Epithelial cell of esophagus (primary cell): ENCODE results near the gene ERAL1.
"Not testable (repeated sequence)": the region's sequence is repeated elsewhere in the genome, so short reads cannot be mapped to it uniquely, and the experiment has no call there.

Source experiments
- DNase-seq: peaks from one replicate; pipeline ENCODE4 v3.0.0; 2010; ENCODE audit warnings: low read depth
- H3K4me3 ChIP-seq: 2 replicates; pipeline ENCODE4 v1.5.1; 2011; ENCODE audit warnings: mild to moderate bottlenecking, low read length, control low read depth
- TF ChIP-seq, protein P1 (sequence below): IDR thresholded peaks from 2 replicates; pipeline ENCODE4 v1.5.1; 2011; ENCODE audit warnings: low read depth, mild to moderate bottlenecking, low read length, control low read depth, inconsistent platforms; ENCODE audit not compliant: insufficient read depth; ENCODE audit errors: missing control alignments

Gene ERAL1

DNA sequence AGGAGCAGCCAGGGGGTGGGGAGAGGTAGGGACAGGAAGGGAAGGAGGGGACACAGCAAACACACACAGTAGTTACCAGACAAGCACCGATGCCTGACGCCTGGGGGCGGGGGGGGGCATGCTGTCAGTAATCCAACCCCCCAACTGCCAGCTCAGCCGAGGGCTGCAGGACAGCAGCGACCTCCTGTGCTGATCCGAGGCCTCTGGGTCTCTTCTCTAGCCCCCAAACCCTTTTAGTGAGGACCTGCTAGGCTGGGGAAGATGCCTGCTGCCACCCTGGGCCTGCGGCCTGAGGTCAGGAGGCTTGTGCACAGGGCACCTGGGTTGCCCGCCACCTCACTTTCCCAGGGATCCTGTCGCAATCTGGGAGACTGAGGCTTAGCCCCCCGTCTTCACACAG lies 31.1 kb downstream of the ERAL1 start:
- TF ChIP-seq, protein P1, sequence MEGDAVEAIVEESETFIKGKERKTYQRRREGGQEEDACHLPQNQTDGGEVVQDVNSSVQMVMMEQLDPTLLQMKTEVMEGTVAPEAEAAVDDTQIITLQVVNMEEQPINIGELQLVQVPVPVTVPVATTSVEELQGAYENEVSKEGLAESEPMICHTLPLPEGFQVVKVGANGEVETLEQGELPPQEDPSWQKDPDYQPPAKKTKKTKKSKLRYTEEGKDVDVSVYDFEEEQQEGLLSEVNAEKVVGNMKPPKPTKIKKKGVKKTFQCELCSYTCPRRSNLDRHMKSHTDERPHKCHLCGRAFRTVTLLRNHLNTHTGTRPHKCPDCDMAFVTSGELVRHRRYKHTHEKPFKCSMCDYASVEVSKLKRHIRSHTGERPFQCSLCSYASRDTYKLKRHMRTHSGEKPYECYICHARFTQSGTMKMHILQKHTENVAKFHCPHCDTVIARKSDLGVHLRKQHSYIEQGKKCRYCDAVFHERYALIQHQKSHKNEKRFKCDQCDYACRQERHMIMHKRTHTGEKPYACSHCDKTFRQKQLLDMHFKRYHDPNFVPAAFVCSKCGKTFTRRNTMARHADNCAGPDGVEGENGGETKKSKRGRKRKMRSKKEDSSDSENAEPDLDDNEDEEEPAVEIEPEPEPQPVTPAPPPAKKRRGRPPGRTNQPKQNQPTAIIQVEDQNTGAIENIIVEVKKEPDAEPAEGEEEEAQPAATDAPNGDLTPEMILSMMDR: no peak
- no peak overlapping the region for H3K4me3 ChIP-seq
- DNase-seq: no peak

DNA sequence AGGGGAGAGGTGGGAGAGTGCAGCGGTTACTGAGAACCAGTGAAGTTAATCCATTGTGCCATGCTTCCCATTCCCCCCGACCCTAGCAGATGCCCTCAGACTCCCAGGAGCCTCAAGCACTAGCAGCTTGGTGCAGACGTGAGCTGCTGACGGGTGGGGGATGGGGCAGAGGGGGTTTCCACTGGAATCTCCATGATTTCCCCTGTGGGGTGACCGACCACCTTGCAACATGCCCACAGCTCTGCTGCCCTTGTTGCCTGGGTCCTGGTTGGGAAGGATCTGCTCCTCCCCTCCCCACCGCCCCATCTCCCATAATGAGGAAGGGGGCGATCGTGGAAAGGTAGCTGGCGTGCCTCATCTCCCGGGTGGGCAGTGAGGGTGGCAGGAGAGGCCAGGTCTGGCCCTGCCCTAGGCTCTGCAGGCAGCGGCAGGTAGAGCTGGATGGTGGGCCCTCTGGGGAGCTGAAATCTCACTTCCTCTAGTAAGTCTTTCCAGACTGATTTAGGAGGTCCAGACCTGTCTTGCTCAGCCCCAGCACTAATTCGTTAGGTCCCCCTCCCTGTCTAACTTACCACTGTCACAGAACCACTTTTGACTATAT lies 33.2 kb downstream of the ERAL1 start:
- no peak for DNase-seq
- no peak overlapping the region for H3K4me3 ChIP-seq
- TF ChIP-seq, protein P1: no peak

DNA sequence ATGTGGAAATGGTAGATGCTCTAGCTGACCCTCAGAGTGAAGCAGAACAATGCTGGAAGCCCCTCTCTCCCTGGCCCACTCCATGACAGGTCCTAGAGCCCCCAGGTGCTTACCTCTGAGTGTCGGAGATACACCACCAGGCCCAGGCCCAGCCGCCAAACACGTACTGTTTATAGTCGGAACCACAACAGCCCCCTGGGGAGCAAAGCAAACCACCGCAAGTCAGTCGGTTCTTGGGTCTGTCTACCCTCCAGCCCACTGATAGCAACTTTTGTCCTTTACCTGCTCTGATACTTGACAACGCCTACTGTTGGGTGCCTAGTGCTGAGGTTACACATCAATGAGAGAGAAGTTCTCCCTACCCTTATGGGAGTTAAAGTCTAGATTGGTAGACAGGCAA lies 34.0 kb downstream of the ERAL1 start:
- TF ChIP-seq, protein P1: no peak
- no peak for DNase-seq
- no peak overlapping the region for H3K4me3 ChIP-seq

DNA sequence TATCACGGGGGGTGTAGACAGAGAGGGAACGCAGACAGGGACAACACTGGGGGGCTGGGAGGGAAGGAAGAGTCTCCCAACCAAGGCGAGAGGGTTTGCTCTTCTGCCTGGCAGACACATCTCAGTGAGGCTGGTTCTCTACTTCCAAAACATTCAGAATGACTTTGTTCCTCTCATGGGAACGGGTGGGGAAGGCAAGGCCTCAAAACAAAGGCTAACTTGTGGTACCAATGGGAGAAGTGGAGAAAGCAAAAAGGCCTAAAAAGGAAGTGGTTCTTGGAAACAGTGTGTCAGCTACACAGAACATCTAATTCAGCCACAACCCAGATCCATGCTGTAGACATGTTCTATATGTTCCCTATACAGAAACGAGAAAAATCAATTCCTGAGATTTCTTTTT lies 35.2 kb downstream of the ERAL1 start:
- DNase-seq: no peak
- H3K4me3 ChIP-seq: no peak overlapping the region

DNA sequence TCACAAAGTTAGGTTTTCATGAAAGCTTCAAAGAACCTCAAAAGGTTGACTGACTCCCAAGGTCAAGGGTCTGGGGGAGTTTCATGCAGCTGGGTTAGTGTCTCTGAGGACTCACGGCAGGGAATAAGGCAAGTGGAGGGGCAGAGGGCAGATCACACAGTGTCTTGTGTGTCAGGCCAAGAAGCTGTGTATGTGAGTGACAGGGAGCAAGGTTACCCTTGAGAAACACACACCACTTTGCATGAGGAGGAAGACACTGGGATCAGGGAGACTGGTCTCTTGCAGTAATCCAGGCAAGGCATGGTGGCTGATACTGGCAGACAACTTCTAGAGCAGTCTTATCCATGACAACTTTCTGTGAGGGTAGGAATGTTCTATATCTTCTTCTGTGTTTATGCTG lies 36.4 kb downstream of the ERAL1 start:
- DNase-seq: no peak
- TF ChIP-seq, protein P1: no peak
- H3K4me3 ChIP-seq: no peak overlapping the region

More for the DNA sequence above, 35.2 kb downstream of the ERAL1 start:
- TF ChIP-seq, protein P1: no peak

DNA sequence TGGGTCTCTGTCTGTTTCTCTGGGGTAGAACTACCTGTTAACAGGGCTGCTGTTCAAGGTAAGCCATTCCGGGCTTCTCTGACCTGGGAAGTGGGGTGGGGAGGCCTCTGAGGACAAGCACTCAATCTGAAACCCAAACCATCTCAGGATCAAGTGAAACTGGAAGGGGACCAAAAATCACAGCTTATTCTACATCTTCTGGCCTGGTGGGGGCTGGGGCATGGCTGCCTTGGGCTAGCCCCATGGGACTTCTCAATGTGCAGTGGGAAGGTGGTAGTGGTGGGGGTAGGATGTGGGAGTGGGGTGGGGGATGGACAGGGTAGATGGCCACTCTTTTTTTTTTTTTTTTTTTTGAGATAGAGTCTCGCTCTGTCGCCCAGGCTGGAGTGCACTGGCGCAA lies 37.2 kb downstream of the ERAL1 start:
- no peak overlapping the region for H3K4me3 ChIP-seq
- TF ChIP-seq, protein P1: no peak
- DNase-seq: no peak

DNA sequence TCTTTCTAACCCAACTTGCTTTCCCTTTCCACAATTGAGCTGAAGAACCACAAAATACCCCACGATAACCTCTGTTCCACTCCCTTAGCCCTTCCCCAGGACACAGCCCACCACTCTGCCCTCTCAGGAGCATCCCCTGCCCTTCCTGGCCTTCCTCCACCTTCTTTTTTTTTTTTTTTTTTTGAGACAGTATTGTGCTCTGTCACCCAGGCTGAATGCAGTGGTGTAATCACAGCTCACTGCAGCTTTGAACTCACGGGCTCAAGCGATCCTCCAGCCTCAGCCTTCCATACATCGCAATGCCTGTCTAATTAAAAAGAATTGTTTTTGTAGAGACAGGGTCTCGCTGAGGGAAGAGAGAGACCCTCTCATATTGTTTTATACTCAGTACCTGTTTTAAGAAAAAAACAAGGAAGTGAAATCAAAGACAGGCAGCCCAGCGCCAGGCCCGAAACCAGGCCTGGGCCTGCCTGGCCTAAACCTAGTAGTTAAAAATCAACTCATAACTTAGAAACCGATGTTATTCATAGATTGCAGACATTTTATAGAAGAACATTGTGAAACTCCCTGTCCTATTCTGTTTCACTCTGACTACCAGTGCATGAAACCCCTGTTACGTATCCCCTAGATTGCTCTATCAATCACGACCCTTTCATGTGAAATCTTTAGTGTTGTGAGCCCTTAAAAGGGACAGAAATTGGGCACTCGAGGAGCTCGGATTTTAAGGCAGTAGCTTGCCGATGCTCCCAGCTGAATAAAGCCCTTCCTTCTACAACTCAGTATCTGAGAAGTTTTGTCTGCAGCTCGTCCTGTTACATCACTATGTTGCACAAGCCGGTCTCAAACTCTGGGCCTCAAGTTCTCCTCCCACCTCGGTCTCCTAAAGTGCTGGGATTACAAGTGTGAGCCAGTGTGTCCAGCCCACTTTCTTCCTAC lies 38.7 kb downstream of the ERAL1 start:
- peak; percentile 73 for DNase-seq
- H3K4me3 ChIP-seq: not testable (repeated sequence)
